A673 (cell line): ENCODE measurements around the gene KCNIP1. TPM values are rescaled to one million over a fixed set of nuclear protein-coding genes. Genes with fewer than 3 reads are reported as not detected.

Experiments
- BruUV-seq: library from RNA; stranded (reverse); fragments of 400-500 nt; replicated peaks from 2 replicates; lab custom pipeline; 2021; lab: Mats Ljungman, UMichigan
- CTCF ChIA-PET: fragments of 300-600 bp; sonication (Branson Sonifier 250); formaldehyde crosslinking; loops from one replicate; lab custom pipeline; 2022; ENCODE audit warnings: antibody characterized with exemption; lab: Charles Lee
- POLR2A ChIA-PET: fragments of 300-600 bp; sonication (Branson Sonifier 250); formaldehyde crosslinking; loops from one replicate; lab custom pipeline; 2022; ENCODE audit warnings: antibody characterized with exemption; ENCODE audit not compliant: low non-redundant PET; lab: Charles Lee
- DNase-seq: peaks from one replicate; pipeline ENCODE4 v3.0.0-alpha.2; 2015; ENCODE audit warnings: low spot score
- H3K27ac ChIP-seq: fragments of 200-600 bp; sonication (generic); 2 replicates; pipeline ENCODE4 v1.5.1; 2016; ENCODE audit warnings: mixed run types, low read depth, mild to moderate bottlenecking, mixed read lengths, antibody characterized with exemption, low read length; ENCODE audit not compliant: poor library complexity, severe bottlenecking
- H3K27me3 ChIP-seq: fragments of 200-600 bp; sonication (generic); replicated peaks from 2 replicates; pipeline ENCODE4 v1.6.1; 2017; ENCODE audit warnings: mixed run types, low read depth, mild to moderate bottlenecking, mixed read lengths, antibody characterized with exemption, low read length; ENCODE audit not compliant: insufficient read depth, poor library complexity
- H3K36me3 ChIP-seq: fragments of 200-600 bp; sonication (generic); 2 replicates; pipeline ENCODE4 v1.6.1; 2016; ENCODE audit warnings: mixed run types, mild to moderate bottlenecking, mixed read lengths, antibody characterized with exemption, low read length; ENCODE audit not compliant: insufficient read depth, poor library complexity, severe bottlenecking
- H3K4me1 ChIP-seq: fragments of 200-600 bp; sonication (generic); 2 replicates; pipeline ENCODE4 v1.6.1; 2017; ENCODE audit warnings: mixed run types, mild to moderate bottlenecking, mixed read lengths, antibody characterized with exemption, low read length; ENCODE audit not compliant: insufficient read depth, poor library complexity, severe bottlenecking
- H3K4me3 ChIP-seq: fragments of 200-600 bp; sonication (generic); 2 replicates; pipeline ENCODE4 v1.5.1; 2016; ENCODE audit warnings: low read depth, mixed run types, mild to moderate bottlenecking, mixed read lengths, low read length; ENCODE audit not compliant: poor library complexity, severe bottlenecking
- H3K9me3 ChIP-seq: fragments of 200-600 bp; sonication (generic); 2 replicates; pipeline ENCODE4 v1.6.1; 2016; ENCODE audit warnings: mixed run types, low read depth, mild to moderate bottlenecking, mixed read lengths, antibody characterized with exemption, low read length; ENCODE audit not compliant: poor library complexity, severe bottlenecking
- CTCF ChIP-seq: fragments of 300-800, 200-600 bp; sonication (generic); conservative IDR thresholded peaks from 2 replicates; pipeline ENCODE4 v1.5.1; 2017; ENCODE audit warnings: low read depth, mild to moderate bottlenecking, antibody characterized with exemption, low read length, moderate library complexity, mixed read lengths
- EZH2 ChIP-seq: fragments of 200-600 bp; sonication (generic); IDR thresholded peaks from 2 replicates; pipeline ENCODE4 v1.6.1; 2017; ENCODE audit warnings: borderline replicate concordance, low read depth, mild to moderate bottlenecking, mixed read lengths, antibody characterized with exemption, low read length; ENCODE audit not compliant: poor library complexity, severe bottlenecking
- intact Hi-C: fragments of 100-400 bp; cut with micrococcal nuclease; formaldehyde crosslinking; loops from one replicate; pipeline ENCODE4 v1.10.0; 2022; ENCODE audit not compliant: unreplicated experiment
- total RNA-seq: library from RNA; stranded (reverse); gene quantifications from 2 replicates; pipeline ENCODE4 v1.2.3, GENCODE V29; 2021

Gene KCNIP1
- total RNA-seq, 1 experiment from 2014 or later = 3.7 TPM

- Histone ChIP-seq H3K9me3 (no peaks in the 10 kb centered on the region), H3K4me3 (no peak overlapping the region), H3K27me3 (no peaks in the 10 kb centered on the region), H3K27ac (no peak overlapping the region), H3K36me3 (no peaks in the 10 kb centered on the region), H3K4me1 (no peaks in the 10 kb centered on the region)
- DNase-seq = no peak
- intact Hi-C loops = no loop called here
- ChIA-PET CTCF (no interaction called here), POLR2A (no interaction called here)
- TF ChIP-seq CTCF = no peak
- no peak for TF ChIP-seq EZH2
- BruUV-seq = no TSS peak
Measured at GRCh38 chr5:170655476-170655875, 151.7 kb downstream of the KCNIP1 start.

- CTCF ChIA-PET = no interaction called here
- intact Hi-C loops = no loop called here
- Histone ChIP-seq H3K36me3 (no peaks in the 10 kb centered on the region), H3K4me3 (no peak overlapping the region), H3K4me1 (no peaks in the 10 kb centered on the region), H3K9me3 (no peaks in the 10 kb centered on the region), H3K27me3 (no peaks in the 10 kb centered on the region), H3K27ac (no peak overlapping the region)
- TF ChIP-seq EZH2 (no peak), CTCF (no peak)
- POLR2A ChIA-PET = no interaction called here
- DNase-seq = no peak
- no TSS peak for BruUV-seq
Measured at GRCh38 chr5:170655920-170656319, 152.1 kb downstream of the KCNIP1 start.

GRCh38 chr5:170656346-170656745 is 152.5 kb downstream of the KCNIP1 start:
- Histone ChIP-seq H3K36me3 (no peaks in the 10 kb centered on the region), H3K27ac (no peak overlapping the region), H3K4me1 (no peaks in the 10 kb centered on the region), H3K9me3 (no peaks in the 10 kb centered on the region), H3K4me3 (no peak overlapping the region), H3K27me3 (no peaks in the 10 kb centered on the region)
- no TSS peak for BruUV-seq
- POLR2A ChIA-PET = no interaction called here
- no peak for DNase-seq
- CTCF ChIA-PET = no interaction called here
- intact Hi-C loops = no loop called here
- TF ChIP-seq EZH2 (no peak), CTCF (no peak)
